PC-9 (cell line): ENCODE results near the gene TNP2.

ENCODE experiments used
- CTCF ChIP-seq: fragments of 200-600 bp; sonication (generic); conservative IDR thresholded peaks from 2 replicates; pipeline ENCODE4 v1.6.1; 2017; ENCODE audit warnings: mixed run types, antibody characterized with exemption, mild to moderate bottlenecking, moderate library complexity
- EZH2 ChIP-seq: fragments of 200-600 bp; sonication (generic); IDR thresholded peaks from 2 replicates; pipeline ENCODE4 v1.8.0; 2017; ENCODE audit warnings: antibody characterized with exemption, low read depth

- no peak for TF ChIP-seq CTCF
- no peak for TF ChIP-seq EZH2
These were observed 23.8 kb downstream of the TNP2 start for GRCh38 chr16:11245222-11245737.
